ENCODE results near the gene ZG16B. TPM values are rescaled to one million over a fixed set of nuclear protein-coding genes. Genes with fewer than 3 reads are reported as not detected.
A peak's percentile ranks its signal among the peaks of the same experiment; 100 is the strongest.

ZG16B gene
- total RNA-seq, 6 donors from 2014 or later, result 0.69 to 2.0 (median 1.2) TPM; not detected in 3

GRCh38 chr16:2858245-2859025 is 28.3 kb downstream of the ZG16B start:
- 15 to 20% methylated on average over 1 to 23 of the region's 23 CpGs for WGBS, 2 donors
- H3K27me3 ChIP-seq, result peaks cover 0 to 7% (median 2%) of the 10 kb centered on the region in 4 donors

GRCh38 chr16:2859686-2860265 is 29.7 kb downstream of the ZG16B start:
- H3K9me3 ChIP-seq, result peaks cover 0 to 9% (median 7%) of the 10 kb centered on the region in 4 donors
- H3K36me3 ChIP-seq, result no peaks in the 10 kb centered on the region
- no peak overlapping the region for H3K4me3 ChIP-seq
- peaks cover 0 to 20% (median 6%) of the 10 kb centered on the region in 4 donors for H3K4me1 ChIP-seq
- no peak for DNase-seq
- ATAC-seq (ENCODE audit: low FRiP score in 2 of 2), result no peak
- WGBS, 2 donors, result 79 to 83% methylated on average over 1 to 9 of the region's 10 CpGs
- TF ChIP-seq POLR2A (IDR thresholded peaks at IDR 0.05) (no peak), EP300 (IDR thresholded peaks at IDR 0.05) (no peak), CTCF (IDR thresholded peaks at IDR 0.05) (no peak), POLR2AphosphoS5 (IDR thresholded peaks at IDR 0.05) (no peak)
- H3K27me3 ChIP-seq, result peaks cover 0 to 7% (median 2%) of the 10 kb centered on the region in 4 donors
- H3K27ac ChIP-seq, result no peak overlapping the region

More at GRCh38 chr16:2858245-2859025, 28.3 kb downstream of the ZG16B start:
- Histone ChIP-seq H3K4me3 (peak overlapping the region in 3 of 4 donors; percentile 44 to 53 (median 48)), H3K36me3 (peaks cover 0 to under 1% (median 0%) of the 10 kb centered on the region in 4 donors), H3K9me3 (peaks cover 0 to 19% (median 12%) of the 10 kb centered on the region in 4 donors), H3K27ac (peak overlapping the region; percentile 80 to 85 (median 82)), H3K4me1 (peaks cover 0 to 20% (median 6%) of the 10 kb centered on the region in 4 donors)
- ATAC-seq (ENCODE audit: low FRiP score in 2 of 2) (peak; percentile 73 to 94), DNase-seq (peak; percentile 85 to 92)
- peak in 4 of 6 experiments; percentile 20 to 51 (median 34) for TF ChIP-seq CTCF (IDR thresholded peaks at IDR 0.05)
- TF ChIP-seq POLR2A (IDR thresholded peaks at IDR 0.05), result no peak
- peak; percentile 11 to 34 for TF ChIP-seq POLR2AphosphoS5 (IDR thresholded peaks at IDR 0.05)
- TF ChIP-seq EP300 (IDR thresholded peaks at IDR 0.05), result peak in 2 of 4 donors; percentile 21 to 75

- TF ChIP-seq POLR2AphosphoS5 (IDR thresholded peaks at IDR 0.05) (no peak), EP300 (IDR thresholded peaks at IDR 0.05) (no peak), CTCF (IDR thresholded peaks at IDR 0.05) (no peak), POLR2A (IDR thresholded peaks at IDR 0.05) (no peak)
- DNase-seq, result no peak
- WGBS, 2 donors, result 67 to 78% methylated on average over 5 to 7 of the region's 8 CpGs
Measured at GRCh38 chr16:2860826-2861567, 30.9 kb downstream of the ZG16B start.

GRCh38 chr16:2865651-2866050 is 35.5 kb downstream of the ZG16B start:
- Histone ChIP-seq H3K36me3 (no peaks in the 10 kb centered on the region), H3K27me3 (no peaks in the 10 kb centered on the region), H3K27ac (no peak overlapping the region), H3K9me3 (peaks cover 0 to 7% (median 6%) of the 10 kb centered on the region in 4 donors), H3K4me1 (peaks cover 5 to 13% (median 7%) of the 10 kb centered on the region in 4 donors), H3K4me3 (no peak overlapping the region)
- TF ChIP-seq POLR2A (IDR thresholded peaks at IDR 0.05), result no peak
- TF ChIP-seq POLR2AphosphoS5 (IDR thresholded peaks at IDR 0.05), result no peak
- TF ChIP-seq CTCF (IDR thresholded peaks at IDR 0.05), result no peak
- TF ChIP-seq EP300 (IDR thresholded peaks at IDR 0.05), result no peak
- 69 to 78% methylated on average over 4 of the region's 4 CpGs for WGBS, 2 donors
- DNase-seq (no peak), ATAC-seq (ENCODE audit: low FRiP score in 2 of 2) (no peak)

More at GRCh38 chr16:2860826-2861567, 30.9 kb downstream of the ZG16B start:
- no peak overlapping the region for H3K4me3 ChIP-seq
- H3K9me3 ChIP-seq, result peaks cover 0 to 9% (median 6%) of the 10 kb centered on the region in 4 donors
- no peaks in the 10 kb centered on the region for H3K36me3 ChIP-seq
- peaks cover 0 to 20% (median 6%) of the 10 kb centered on the region in 4 donors for H3K4me1 ChIP-seq
- no peak overlapping the region for H3K27ac ChIP-seq
- H3K27me3 ChIP-seq, result peaks cover 0 to 7% (median 2%) of the 10 kb centered on the region in 4 donors
- no peak for ATAC-seq (ENCODE audit: low FRiP score in 2 of 2)

Data from upper lobe of left lung (tissue), 6 donors.